Raji (cell line): Measurements from ENCODE around the gene OR1F1.

Experiments used
- POLR2A ChIP-seq: IDR thresholded peaks from 2 replicates; pipeline ENCODE4 v1.6.1; 2011; ENCODE audit warnings: low read depth, low read length, control low read depth; ENCODE audit not compliant: insufficient read depth

Gene OR1F1

GRCh38 chr16:3161235-3162018, 26.6 kb upstream of the OR1F1 start:
- no peak for TF ChIP-seq POLR2A

- TF ChIP-seq POLR2A: no peak
Measured at GRCh38 chr16:3164121-3164991, 23.6 kb upstream of the OR1F1 start.

GRCh38 chr16:3165111-3165822, 22.7 kb upstream of the OR1F1 start:
- no peak for TF ChIP-seq POLR2A

GRCh38 chr16:3166505-3166886, 21.5 kb upstream of the OR1F1 start:
- TF ChIP-seq POLR2A: no peak

GRCh38 chr16:3170440-3171180, 17.4 kb upstream of the OR1F1 start:
- TF ChIP-seq POLR2A: no peak

- no peak for TF ChIP-seq POLR2A
Measured at GRCh38 chr16:3171181-3171854, 16.7 kb upstream of the OR1F1 start.

GRCh38 chr16:3171855-3172593, 16.0 kb upstream of the OR1F1 start:
- peak; percentile 27; the same call in 1 of the 2 replicates for TF ChIP-seq POLR2A

- TF ChIP-seq POLR2A: no peak
Measured at GRCh38 chr16:3173892-3174617, 13.9 kb upstream of the OR1F1 start.

GRCh38 chr16:3174618-3175148, 13.3 kb upstream of the OR1F1 start:
- TF ChIP-seq POLR2A: no peak

GRCh38 chr16:3175157-3176093, 12.6 kb upstream of the OR1F1 start:
- no peak for TF ChIP-seq POLR2A

- no peak for TF ChIP-seq POLR2A
Measured at GRCh38 chr16:3179651-3180050, 8.4 kb upstream of the OR1F1 start.

GRCh38 chr16:3180445-3180878, 7.5 kb upstream of the OR1F1 start:
- no peak for TF ChIP-seq POLR2A
